Lower leg skin (tissue), 4 donors: Measurements from ENCODE around the gene CCDC110. TPM values are rescaled to one million over a fixed set of nuclear protein-coding genes. Genes with fewer than 3 reads are reported as not detected.

ENCODE experiments used
- DNase-seq, 2 donors: peaks; one replicate each; pipeline ENCODE4 v3.0.0-alpha.2; 2019; ENCODE audit warnings: low spot score in 2 of 2
- H3K4me3 ChIP-seq: fragments of 200-600 bp; sonication (generic); 2 replicates; pipeline ENCODE4 v1.5.1; 2017; ENCODE audit warnings: mild to moderate bottlenecking, low read depth; ENCODE audit not compliant: poor library complexity, severe bottlenecking
- POLR2A ChIP-seq, 2 donors: fragments of 450-650 bp; IDR thresholded peaks; one replicate each; pipeline ENCODE4 v1.6.1; 2016 to 2017; ENCODE audit warnings: antibody characterized with exemption in 2 of 2, mild to moderate bottlenecking in 1 of 2, moderate library complexity in 1 of 2
- WGBS, 2 donors: methylation state at CpG; one replicate each; pipeline ENCODE4 v1.1.5; 2018; 5-methylcytosine and 5-hydroxymethylcytosine counted together
- intact Hi-C: fragments of 100-400 bp; cut with DNase I; formaldehyde crosslinking; loops from one replicate; pipeline ENCODE4 v1.15.0; 2023; ENCODE audit warnings: low total_unique reads
- total RNA-seq, 4 donors: library from RNA; depleted of rRNA; stranded (reverse); fragments of >200 nt; gene quantifications; one replicate each; pipeline ENCODE4 v1.1.0, GENCODE V29; 2016
- TF ChIP-seq, protein P1 (sequence below), 3 donors: fragments of 450-650 bp; IDR thresholded peaks; one replicate each; pipeline ENCODE4 v1.5.1; 2016; ENCODE audit warnings: antibody characterized with exemption in 3 of 3, mild to moderate bottlenecking in 3 of 3, moderate library complexity in 2 of 3

CCDC110 gene
- total RNA-seq, 4 donors from 2014 or later = 0.08 to 0.75 (median 0.61) TPM; not detected in 1

DNA sequence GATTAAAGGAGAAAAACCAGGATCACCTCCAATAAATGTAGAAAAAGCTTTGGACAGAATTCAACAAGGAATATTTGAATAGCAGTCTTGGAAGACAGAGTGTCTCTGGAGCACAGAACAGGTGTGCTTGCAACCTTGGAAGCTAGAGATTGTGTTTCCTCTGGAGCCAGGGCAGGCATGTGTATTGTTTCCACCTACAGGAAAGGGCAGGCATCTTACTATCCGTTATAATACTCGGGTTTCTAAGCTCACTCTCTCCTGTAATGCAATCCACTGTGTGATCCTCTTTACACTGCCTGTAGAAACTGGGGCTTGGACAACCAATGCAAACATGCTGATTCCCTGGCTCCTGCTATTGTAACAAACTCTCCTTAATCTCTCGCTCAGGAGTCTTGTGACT lies 14.4 kb downstream of the CCDC110 start:
- no peak for DNase-seq
- H3K4me3 ChIP-seq = no peak overlapping the region
- intact Hi-C loops = no loop called here
- TF ChIP-seq, protein P1, sequence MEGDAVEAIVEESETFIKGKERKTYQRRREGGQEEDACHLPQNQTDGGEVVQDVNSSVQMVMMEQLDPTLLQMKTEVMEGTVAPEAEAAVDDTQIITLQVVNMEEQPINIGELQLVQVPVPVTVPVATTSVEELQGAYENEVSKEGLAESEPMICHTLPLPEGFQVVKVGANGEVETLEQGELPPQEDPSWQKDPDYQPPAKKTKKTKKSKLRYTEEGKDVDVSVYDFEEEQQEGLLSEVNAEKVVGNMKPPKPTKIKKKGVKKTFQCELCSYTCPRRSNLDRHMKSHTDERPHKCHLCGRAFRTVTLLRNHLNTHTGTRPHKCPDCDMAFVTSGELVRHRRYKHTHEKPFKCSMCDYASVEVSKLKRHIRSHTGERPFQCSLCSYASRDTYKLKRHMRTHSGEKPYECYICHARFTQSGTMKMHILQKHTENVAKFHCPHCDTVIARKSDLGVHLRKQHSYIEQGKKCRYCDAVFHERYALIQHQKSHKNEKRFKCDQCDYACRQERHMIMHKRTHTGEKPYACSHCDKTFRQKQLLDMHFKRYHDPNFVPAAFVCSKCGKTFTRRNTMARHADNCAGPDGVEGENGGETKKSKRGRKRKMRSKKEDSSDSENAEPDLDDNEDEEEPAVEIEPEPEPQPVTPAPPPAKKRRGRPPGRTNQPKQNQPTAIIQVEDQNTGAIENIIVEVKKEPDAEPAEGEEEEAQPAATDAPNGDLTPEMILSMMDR (IDR thresholded peaks at IDR 0.05) = no peak
- no peak for TF ChIP-seq POLR2A (IDR thresholded peaks at IDR 0.05)
- WGBS, 2 donors = 45 to 61% methylated on average over 3 of the region's 3 CpGs

DNA sequence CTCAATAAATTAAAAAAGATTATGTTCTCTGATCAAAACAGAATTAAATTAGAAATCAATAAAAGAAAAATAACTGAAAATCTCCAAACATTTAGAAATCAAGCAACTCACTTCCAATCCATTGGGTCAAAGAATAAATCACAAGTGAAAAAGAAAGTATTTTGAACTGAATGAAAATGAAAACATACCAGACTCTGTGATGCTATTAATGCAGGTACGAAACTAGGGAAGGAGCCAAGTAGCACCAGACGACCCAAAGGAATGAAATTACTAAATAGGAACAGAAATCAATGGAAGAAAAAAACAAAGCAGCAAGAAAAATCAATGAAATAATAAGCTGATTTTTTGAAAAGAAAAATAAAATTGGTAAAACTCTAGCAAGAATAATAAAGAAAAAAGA lies 15.4 kb downstream of the CCDC110 start:
- 33 to 52% methylated on average over 2 of the region's 2 CpGs for WGBS, 2 donors
- H3K4me3 ChIP-seq = no peak overlapping the region
- no peak for TF ChIP-seq POLR2A (IDR thresholded peaks at IDR 0.05)
- TF ChIP-seq, protein P1 (IDR thresholded peaks at IDR 0.05) = no peak
- intact Hi-C loops = no loop called here
- DNase-seq = no peak

DNA sequence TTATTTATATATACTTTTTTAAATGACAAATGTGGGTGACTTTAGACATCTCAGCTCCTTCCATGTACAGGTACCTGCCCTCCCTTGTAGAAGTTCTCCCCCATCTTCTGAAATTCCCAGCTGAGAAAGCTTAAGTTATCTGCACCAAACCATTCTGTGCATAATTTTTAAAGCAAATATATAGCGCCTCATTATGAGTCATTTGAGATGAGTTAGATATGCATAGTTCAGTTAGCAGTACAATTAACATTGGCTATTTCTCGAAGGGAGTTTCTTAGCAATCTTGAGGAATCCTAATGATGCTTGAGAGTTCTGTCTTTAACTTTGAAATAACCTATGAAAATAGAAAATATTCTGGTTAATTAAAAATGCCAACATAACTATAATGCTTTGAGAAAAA lies 26.3 kb downstream of the CCDC110 start:
- no peak for DNase-seq
- whole genome bisulfite sequencing, 2 donors = 70 to 84% methylated on average over 2 of the region's 2 CpGs
- intact Hi-C loops = no loop called here
- TF ChIP-seq, protein P1 (IDR thresholded peaks at IDR 0.05) = no peak
- TF ChIP-seq POLR2A (IDR thresholded peaks at IDR 0.05) = no peak
- H3K4me3 ChIP-seq = no peak overlapping the region

DNA sequence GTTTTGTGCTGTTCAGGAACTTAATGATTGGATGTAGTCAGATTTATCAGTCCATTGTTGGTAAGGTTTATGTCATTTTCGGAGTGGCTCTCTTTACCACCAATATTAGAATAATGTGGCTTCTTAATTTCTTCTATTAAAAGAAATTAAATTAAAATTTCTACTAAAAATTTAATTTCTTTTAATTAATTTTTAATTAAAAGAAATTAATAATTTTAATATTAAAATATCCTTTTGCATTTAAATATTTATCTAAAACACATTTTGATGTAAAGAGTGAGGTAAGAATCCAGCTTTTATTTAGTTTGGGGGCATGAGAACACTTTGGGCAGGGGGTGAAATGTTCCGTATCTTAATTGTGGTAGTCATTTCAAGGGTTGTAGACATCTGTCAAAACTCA lies 30.1 kb downstream of the CCDC110 start:
- no peak for DNase-seq
- TF ChIP-seq, protein P1 (IDR thresholded peaks at IDR 0.05) = no peak
- TF ChIP-seq POLR2A (IDR thresholded peaks at IDR 0.05) = no peak
- intact Hi-C loops = no loop called here
- 92 to 93% methylated on average over 2 of the region's 2 CpGs for WGBS, 2 donors
- H3K4me3 ChIP-seq = no peak overlapping the region

DNA sequence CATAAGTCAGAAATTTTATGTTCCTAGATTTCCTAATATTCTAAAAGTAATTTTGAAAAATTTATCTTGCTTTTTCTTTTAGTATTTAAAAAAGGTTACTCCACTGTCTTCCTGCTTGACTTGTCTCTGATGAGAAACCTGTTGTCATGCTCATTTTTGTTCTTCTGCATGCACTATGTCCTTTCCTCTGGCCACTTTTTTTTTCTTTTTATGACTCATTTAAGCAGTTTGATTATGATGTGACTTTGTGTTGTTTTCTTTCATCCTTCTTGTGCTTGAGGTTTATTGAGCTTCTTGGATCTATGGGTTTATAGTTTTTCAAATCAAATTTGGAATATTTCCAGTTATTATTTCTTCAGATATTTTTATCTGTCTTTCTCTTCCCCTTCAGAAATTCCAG lies 33.7 kb downstream of the CCDC110 start:
- DNase-seq = no peak
- intact Hi-C loops = no loop called here
- TF ChIP-seq, protein P1 (IDR thresholded peaks at IDR 0.05) = no peak
- TF ChIP-seq POLR2A (IDR thresholded peaks at IDR 0.05) = no peak
- H3K4me3 ChIP-seq = no peak overlapping the region

DNA sequence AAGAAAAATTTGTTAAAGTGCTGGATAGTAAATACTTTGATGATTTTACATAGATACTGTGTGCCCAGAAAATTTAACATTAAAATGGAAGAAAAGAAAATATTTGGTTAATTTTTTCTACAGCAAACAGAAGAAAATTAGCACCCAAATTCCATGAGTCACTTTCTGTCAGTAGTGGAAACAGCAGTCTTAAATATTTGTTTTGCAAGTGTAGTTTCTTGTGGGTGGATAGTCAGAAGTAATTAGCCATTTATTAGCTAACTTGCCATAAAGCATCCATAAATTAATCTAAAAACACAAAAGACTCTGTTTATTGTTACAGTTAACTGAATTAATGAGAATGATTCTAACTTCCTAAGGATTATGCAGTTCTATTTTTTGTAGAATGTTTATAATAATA lies 36.1 kb downstream of the CCDC110 start:
- intact Hi-C loops = no loop called here
- H3K4me3 ChIP-seq = no peak overlapping the region
- TF ChIP-seq, protein P1 (IDR thresholded peaks at IDR 0.05) = no peak
- TF ChIP-seq POLR2A (IDR thresholded peaks at IDR 0.05) = no peak
- DNase-seq = no peak
